Measurements from ENCODE around the gene PARVG.

GRCh38 chr22:44245867-44246266 is 65.1 kb downstream of the PARVG start:
- TF ChIP-seq, protein P1, sequence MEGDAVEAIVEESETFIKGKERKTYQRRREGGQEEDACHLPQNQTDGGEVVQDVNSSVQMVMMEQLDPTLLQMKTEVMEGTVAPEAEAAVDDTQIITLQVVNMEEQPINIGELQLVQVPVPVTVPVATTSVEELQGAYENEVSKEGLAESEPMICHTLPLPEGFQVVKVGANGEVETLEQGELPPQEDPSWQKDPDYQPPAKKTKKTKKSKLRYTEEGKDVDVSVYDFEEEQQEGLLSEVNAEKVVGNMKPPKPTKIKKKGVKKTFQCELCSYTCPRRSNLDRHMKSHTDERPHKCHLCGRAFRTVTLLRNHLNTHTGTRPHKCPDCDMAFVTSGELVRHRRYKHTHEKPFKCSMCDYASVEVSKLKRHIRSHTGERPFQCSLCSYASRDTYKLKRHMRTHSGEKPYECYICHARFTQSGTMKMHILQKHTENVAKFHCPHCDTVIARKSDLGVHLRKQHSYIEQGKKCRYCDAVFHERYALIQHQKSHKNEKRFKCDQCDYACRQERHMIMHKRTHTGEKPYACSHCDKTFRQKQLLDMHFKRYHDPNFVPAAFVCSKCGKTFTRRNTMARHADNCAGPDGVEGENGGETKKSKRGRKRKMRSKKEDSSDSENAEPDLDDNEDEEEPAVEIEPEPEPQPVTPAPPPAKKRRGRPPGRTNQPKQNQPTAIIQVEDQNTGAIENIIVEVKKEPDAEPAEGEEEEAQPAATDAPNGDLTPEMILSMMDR (IDR thresholded peaks at IDR 0.05): no peak
- TF ChIP-seq EP300 (IDR thresholded peaks at IDR 0.05; ENCODE audit: low read depth) (no peak), POLR2AphosphoS5 (IDR thresholded peaks at IDR 0.05) (no peak)
